ENCODE results near the gene CWF19L2. TPM values are rescaled to one million over a fixed set of nuclear protein-coding genes. Genes with fewer than 3 reads are reported as not detected.

CWF19L2 gene
- total RNA-seq, 2 donors from 2014 or later, result 21.1 to 27.4 TPM

DNA sequence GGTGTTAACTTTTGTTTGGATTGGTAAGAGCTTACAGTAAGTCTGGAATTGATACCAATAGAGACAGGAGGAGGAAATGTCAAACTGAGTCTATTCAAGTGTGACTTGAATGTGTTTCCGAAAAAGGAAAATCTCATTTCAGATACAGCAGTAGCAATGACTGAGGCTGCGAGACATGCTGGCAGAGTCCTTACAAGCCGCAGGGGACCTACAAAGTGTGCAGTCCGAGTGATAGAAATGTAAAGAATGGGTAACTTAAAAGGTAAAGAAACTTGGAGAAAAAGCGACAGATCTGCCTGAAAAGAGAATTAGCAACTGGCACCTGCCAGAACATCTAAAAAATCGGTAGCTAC lies 444 bp downstream of the CWF19L2 start:
- 0 to 2% methylated on average over 6 of the region's 6 CpGs for WGBS, 2 experiments (ENCODE audit: insufficient coverage in 1 of 2, insufficient read length in 1 of 2)
- peaks cover 14% of the 10 kb centered on the region for H3K36me3 Mint-ChIP-seq (ENCODE audit: low read depth)
- DNase-seq, result no peak
- H3K4me3 Mint-ChIP-seq, result peak overlapping the region; percentile 75
- H3K4me1 Mint-ChIP-seq, result peaks cover 9% of the 10 kb centered on the region
- no peaks in the 10 kb centered on the region for H3K4me1 ChIP-seq (ENCODE audit: control insufficient read depth, insufficient read depth, low read length)
- no peak overlapping the region for H3K27ac ChIP-seq (ENCODE audit: low read depth, low read length)
- peak overlapping the region; percentile 94 for H3K27ac Mint-ChIP-seq
- H3K9me3 ChIP-seq (ENCODE audit: control insufficient read depth, low read length), result no peaks in the 10 kb centered on the region
- H3K9ac ChIP-seq (ENCODE audit: extremely low read depth, low read length, poor library complexity, severe bottlenecking), result peak overlapping the region; percentile 74
- TF ChIP-seq CTCF (conservative IDR thresholded peaks at IDR 0.05), result no peak
- peaks cover 4% of the 10 kb centered on the region for H3K27me3 ChIP-seq (ENCODE audit: control insufficient read depth, insufficient read depth, low read length, poor library complexity, severe bottlenecking)
- peaks cover 26% of the 10 kb centered on the region for H3K36me3 ChIP-seq (ENCODE audit: control insufficient read depth, insufficient read depth, low read length)
- peaks cover 9% of the 10 kb centered on the region for H3K27me3 Mint-ChIP-seq (ENCODE audit: insufficient read depth)
- peak overlapping the region; percentile 93 for H3K4me3 ChIP-seq (ENCODE audit: low read length)
- no peaks in the 10 kb centered on the region for H3K9me3 Mint-ChIP-seq

GRCh38 chr11:107453594-107454286 lies 3.9 kb downstream of the CWF19L2 start:
- Histone ChIP-seq H3K9ac (ENCODE audit: extremely low read depth, low read length, poor library complexity, severe bottlenecking) (no peak overlapping the region), H3K4me3 (ENCODE audit: low read length) (no peak overlapping the region), H3K27me3 (ENCODE audit: control insufficient read depth, insufficient read depth, low read length, poor library complexity, severe bottlenecking) (no peaks in the 10 kb centered on the region), H3K36me3 (ENCODE audit: control insufficient read depth, insufficient read depth, low read length) (peaks cover 33% of the 10 kb centered on the region), H3K9me3 (ENCODE audit: control insufficient read depth, low read length) (no peaks in the 10 kb centered on the region), H3K4me1 (ENCODE audit: control insufficient read depth, insufficient read depth, low read length) (no peaks in the 10 kb centered on the region), H3K27ac (ENCODE audit: low read depth, low read length) (no peak overlapping the region)
- Mint-ChIP-seq H3K4me1 (peaks cover 11% of the 10 kb centered on the region), H3K9me3 (no peaks in the 10 kb centered on the region), H3K27me3 (ENCODE audit: insufficient read depth) (no peaks in the 10 kb centered on the region), H3K27ac (no peak overlapping the region), H3K4me3 (no peak overlapping the region), H3K36me3 (ENCODE audit: low read depth) (peaks cover 19% of the 10 kb centered on the region)
- TF ChIP-seq CTCF (conservative IDR thresholded peaks at IDR 0.05), result no peak
- DNase-seq, result no peak
- 92 to 100% methylated on average over 3 to 5 of the region's 5 CpGs for WGBS, 2 experiments (ENCODE audit: insufficient coverage in 1 of 2, insufficient read length in 1 of 2)

DNA sequence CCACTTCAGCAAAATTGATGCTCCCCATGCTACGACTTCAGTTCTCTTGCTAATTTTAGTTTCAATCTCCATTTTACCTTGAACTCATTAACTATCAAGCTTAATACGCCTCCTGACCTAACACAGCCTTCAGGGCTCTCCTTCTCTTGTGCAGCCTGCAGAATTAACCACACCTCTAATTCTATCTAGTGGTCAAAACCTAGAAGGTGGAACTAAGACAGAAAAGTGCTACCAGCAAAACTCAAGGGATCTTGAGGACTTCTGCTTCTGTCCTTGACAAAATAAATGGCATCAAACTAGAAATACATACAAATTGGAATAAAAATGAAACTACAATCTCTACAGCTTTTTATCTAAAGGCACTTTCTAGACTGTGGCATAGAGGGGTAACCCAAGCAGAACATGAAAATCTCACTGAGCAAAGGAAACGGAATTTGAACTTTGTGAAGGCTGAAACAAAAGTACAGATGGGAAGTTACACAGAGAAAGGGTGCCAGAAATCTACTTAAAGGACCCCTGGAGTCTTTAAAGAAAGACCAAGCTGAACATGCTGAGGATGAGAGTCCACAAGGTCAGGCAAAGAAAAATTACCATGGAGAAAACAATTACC lies 10.7 kb downstream of the CWF19L2 start:
- H3K4me1 ChIP-seq (ENCODE audit: control insufficient read depth, insufficient read depth, low read length), result no peaks in the 10 kb centered on the region
- H3K27ac ChIP-seq (ENCODE audit: low read depth, low read length), result no peak overlapping the region
- no peaks in the 10 kb centered on the region for H3K9me3 ChIP-seq (ENCODE audit: control insufficient read depth, low read length)
- WGBS, 2 experiments (ENCODE audit: insufficient coverage in 1 of 2, insufficient read length in 1 of 2), result 93 to 100% methylated on average over 2 to 3 of the region's 3 CpGs
- H3K36me3 ChIP-seq (ENCODE audit: control insufficient read depth, insufficient read depth, low read length), result peaks cover 12% of the 10 kb centered on the region
- no peak overlapping the region for H3K9ac ChIP-seq (ENCODE audit: extremely low read depth, low read length, poor library complexity, severe bottlenecking)
- no peak for TF ChIP-seq CTCF (conservative IDR thresholded peaks at IDR 0.05)
- peaks cover 4% of the 10 kb centered on the region for H3K4me1 Mint-ChIP-seq
- no peaks in the 10 kb centered on the region for H3K9me3 Mint-ChIP-seq
- H3K4me3 Mint-ChIP-seq, result no peak overlapping the region
- no peaks in the 10 kb centered on the region for H3K27me3 ChIP-seq (ENCODE audit: control insufficient read depth, insufficient read depth, low read length, poor library complexity, severe bottlenecking)
- DNase-seq, result no peak
- no peaks in the 10 kb centered on the region for H3K27me3 Mint-ChIP-seq (ENCODE audit: insufficient read depth)
- no peak overlapping the region for H3K27ac Mint-ChIP-seq
- H3K4me3 ChIP-seq (ENCODE audit: low read length), result no peak overlapping the region
- H3K36me3 Mint-ChIP-seq (ENCODE audit: low read depth), result peaks cover 30% of the 10 kb centered on the region
